ENCODE data around the gene AP3M1.
"Not testable (repeated sequence)": the region's sequence is repeated elsewhere in the genome, so short reads cannot be mapped to it uniquely, and the experiment has no call there.

DNA sequence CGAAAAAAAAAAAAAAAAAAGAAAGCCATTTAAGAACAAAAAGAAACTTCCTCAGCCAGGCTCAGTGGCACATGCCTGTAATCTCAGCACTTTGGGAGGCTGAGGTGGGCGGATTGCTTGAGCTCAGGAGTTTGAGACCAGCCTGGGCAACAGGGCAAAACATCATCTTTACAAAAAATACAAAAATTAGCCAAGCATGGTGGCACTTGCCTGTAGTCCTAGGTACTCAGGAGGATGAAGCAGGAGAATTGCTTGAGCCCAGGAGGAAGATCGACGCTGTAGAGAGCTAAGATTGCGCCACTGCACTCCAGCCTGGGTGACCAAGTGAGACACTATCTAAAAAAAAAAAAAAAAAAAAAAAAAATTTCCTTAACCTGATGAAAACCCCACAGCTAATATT is 12.0 kb downstream of the AP3M1 start:
- TF ChIP-seq, protein P1, sequence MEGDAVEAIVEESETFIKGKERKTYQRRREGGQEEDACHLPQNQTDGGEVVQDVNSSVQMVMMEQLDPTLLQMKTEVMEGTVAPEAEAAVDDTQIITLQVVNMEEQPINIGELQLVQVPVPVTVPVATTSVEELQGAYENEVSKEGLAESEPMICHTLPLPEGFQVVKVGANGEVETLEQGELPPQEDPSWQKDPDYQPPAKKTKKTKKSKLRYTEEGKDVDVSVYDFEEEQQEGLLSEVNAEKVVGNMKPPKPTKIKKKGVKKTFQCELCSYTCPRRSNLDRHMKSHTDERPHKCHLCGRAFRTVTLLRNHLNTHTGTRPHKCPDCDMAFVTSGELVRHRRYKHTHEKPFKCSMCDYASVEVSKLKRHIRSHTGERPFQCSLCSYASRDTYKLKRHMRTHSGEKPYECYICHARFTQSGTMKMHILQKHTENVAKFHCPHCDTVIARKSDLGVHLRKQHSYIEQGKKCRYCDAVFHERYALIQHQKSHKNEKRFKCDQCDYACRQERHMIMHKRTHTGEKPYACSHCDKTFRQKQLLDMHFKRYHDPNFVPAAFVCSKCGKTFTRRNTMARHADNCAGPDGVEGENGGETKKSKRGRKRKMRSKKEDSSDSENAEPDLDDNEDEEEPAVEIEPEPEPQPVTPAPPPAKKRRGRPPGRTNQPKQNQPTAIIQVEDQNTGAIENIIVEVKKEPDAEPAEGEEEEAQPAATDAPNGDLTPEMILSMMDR (conservative IDR thresholded peaks at IDR 0.05 in 1 of 2, IDR thresholded peaks at IDR 0.05 in 1 of 2; ENCODE audit: extremely low read depth in 1 of 2, insufficient read depth in 1 of 2, low read depth in 1 of 2, low read length in 2 of 2): not testable (repeated sequence)
- TF ChIP-seq EZH2 (IDR thresholded peaks at IDR 0.05; ENCODE audit: borderline replicate concordance, low read length): not testable (repeated sequence)

All from mammary epithelial cell (primary cell).